Measurements from ENCODE around the gene FHAD1. TPM values are rescaled to one million over a fixed set of nuclear protein-coding genes. Genes with fewer than 3 reads are reported as not detected.

The FHAD1 gene
- total RNA-seq, 1 donor = 0.72 TPM

DNA sequence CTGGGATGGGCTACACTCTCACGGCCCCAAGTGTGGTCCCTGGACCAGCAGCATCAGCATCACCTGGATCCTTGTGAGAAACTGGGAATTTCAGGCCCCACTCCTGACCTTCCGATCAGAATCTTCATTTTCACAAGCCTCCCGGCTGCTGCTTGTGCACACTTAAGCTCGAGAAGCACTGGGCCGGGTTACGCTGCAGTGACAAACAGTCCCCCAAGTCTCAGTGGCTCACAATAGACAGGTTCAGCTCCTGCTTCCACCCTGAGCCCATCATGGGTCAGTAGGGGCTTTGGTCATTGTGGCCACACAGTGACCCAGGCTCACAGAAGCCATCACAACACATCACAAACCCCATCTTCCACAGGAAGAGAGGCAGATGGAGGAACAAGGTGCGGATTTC is 63.5 kb downstream of the FHAD1 start:
- Histone ChIP-seq H3K9me3 (ENCODE audit: low read depth, low read length) (no peaks in the 10 kb centered on the region), H3K79me2 (ENCODE audit: insufficient read depth, low read length) (no peaks in the 10 kb centered on the region), H3K4me1 (ENCODE audit: insufficient read depth, low read length) (no peaks in the 10 kb centered on the region), H3K27ac (ENCODE audit: low read depth, low read length) (no peak overlapping the region), H3K36me3 (ENCODE audit: insufficient read depth, low read length) (no peaks in the 10 kb centered on the region), H3K4me2 (ENCODE audit: insufficient read depth, low read length) (no peak overlapping the region), H3K27me3 (ENCODE audit: insufficient read depth, low read length) (no peaks in the 10 kb centered on the region), H2AFZ (ENCODE audit: low read length) (no peak overlapping the region), H3K4me3 (ENCODE audit: insufficient read depth, low read length) (no peak overlapping the region), H4K20me1 (ENCODE audit: insufficient read depth, low read length) (no peaks in the 10 kb centered on the region)
- TF ChIP-seq, protein P1, sequence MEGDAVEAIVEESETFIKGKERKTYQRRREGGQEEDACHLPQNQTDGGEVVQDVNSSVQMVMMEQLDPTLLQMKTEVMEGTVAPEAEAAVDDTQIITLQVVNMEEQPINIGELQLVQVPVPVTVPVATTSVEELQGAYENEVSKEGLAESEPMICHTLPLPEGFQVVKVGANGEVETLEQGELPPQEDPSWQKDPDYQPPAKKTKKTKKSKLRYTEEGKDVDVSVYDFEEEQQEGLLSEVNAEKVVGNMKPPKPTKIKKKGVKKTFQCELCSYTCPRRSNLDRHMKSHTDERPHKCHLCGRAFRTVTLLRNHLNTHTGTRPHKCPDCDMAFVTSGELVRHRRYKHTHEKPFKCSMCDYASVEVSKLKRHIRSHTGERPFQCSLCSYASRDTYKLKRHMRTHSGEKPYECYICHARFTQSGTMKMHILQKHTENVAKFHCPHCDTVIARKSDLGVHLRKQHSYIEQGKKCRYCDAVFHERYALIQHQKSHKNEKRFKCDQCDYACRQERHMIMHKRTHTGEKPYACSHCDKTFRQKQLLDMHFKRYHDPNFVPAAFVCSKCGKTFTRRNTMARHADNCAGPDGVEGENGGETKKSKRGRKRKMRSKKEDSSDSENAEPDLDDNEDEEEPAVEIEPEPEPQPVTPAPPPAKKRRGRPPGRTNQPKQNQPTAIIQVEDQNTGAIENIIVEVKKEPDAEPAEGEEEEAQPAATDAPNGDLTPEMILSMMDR (IDR thresholded peaks at IDR 0.05; ENCODE audit: extremely low read depth, low read depth, low read length) = no peak
- no peak for DNase-seq (ENCODE audit: insufficient read length, low spot score, missing footprints)

DNA sequence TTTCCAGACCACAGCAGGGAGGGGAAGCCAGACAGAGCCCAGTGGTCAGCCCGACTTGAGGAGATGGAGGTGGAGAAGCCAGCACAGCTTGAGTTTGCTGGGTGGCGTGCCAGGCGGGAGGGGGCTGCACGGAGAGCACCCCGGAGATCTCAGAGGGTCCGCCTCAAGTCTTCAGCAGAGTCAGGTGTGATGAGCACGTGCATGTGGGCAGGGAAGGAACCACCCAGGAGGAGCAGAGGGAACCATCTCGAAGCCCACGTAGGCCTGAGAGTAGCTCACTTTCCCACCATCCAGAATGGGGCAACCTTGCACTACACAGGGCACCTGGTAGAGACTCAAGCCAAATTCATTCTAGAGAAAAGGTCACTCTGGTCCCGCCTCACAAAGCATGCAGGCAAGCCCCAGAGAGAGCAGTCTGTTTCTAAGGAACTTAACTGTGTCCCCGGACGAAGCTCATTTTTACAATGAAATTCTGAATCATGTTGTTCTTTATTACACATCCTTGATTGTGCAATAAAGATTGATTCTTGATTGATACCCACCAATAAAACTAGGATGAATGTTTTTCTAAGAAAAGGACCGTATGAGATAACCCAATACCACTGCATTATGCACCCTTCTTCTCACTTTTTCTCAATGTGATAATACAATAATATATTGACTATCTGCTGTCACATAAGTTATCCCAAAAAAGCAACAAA is 64.2 kb downstream of the FHAD1 start:
- no peak overlapping the region for H3K4me2 ChIP-seq (ENCODE audit: insufficient read depth, low read length)
- no peaks in the 10 kb centered on the region for H3K4me1 ChIP-seq (ENCODE audit: insufficient read depth, low read length)
- H2AFZ ChIP-seq (ENCODE audit: low read length) = no peak overlapping the region
- H3K79me2 ChIP-seq (ENCODE audit: insufficient read depth, low read length) = no peaks in the 10 kb centered on the region
- no peak overlapping the region for H3K4me3 ChIP-seq (ENCODE audit: insufficient read depth, low read length)
- DNase-seq (ENCODE audit: insufficient read length, low spot score, missing footprints) = no peak
- H4K20me1 ChIP-seq (ENCODE audit: insufficient read depth, low read length) = no peaks in the 10 kb centered on the region
- H3K9me3 ChIP-seq (ENCODE audit: low read depth, low read length) = no peaks in the 10 kb centered on the region
- H3K36me3 ChIP-seq (ENCODE audit: insufficient read depth, low read length) = no peaks in the 10 kb centered on the region
- no peaks in the 10 kb centered on the region for H3K27me3 ChIP-seq (ENCODE audit: insufficient read depth, low read length)
- TF ChIP-seq, protein P1 (IDR thresholded peaks at IDR 0.05; ENCODE audit: extremely low read depth, low read depth, low read length) = no peak
- H3K27ac ChIP-seq (ENCODE audit: low read depth, low read length) = no peak overlapping the region

DNA sequence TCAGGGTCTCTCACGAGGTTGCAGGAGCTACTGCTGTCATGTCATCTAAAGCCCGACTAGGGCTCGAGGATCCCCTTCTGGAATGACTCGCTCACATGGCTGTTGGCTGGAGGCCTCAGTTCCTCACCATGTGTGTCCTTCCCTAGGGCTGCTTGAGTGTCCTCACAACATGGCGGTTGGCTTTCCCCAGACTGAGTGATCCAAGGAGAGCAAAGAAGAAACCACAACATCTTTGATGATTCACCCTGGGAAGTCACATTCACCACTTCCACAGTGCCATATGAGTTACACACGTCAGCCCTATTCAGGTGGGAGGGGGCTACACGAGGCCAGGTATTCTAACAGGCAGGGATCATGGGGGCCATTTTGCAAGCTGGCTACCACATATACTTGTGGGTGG is 64.9 kb downstream of the FHAD1 start:
- no peak for DNase-seq (ENCODE audit: insufficient read length, low spot score, missing footprints)
- no peak overlapping the region for H3K4me2 ChIP-seq (ENCODE audit: insufficient read depth, low read length)
- H3K27ac ChIP-seq (ENCODE audit: low read depth, low read length) = no peak overlapping the region
- TF ChIP-seq, protein P1 (IDR thresholded peaks at IDR 0.05; ENCODE audit: extremely low read depth, low read depth, low read length) = no peak
- no peaks in the 10 kb centered on the region for H3K4me1 ChIP-seq (ENCODE audit: insufficient read depth, low read length)
- H3K9me3 ChIP-seq (ENCODE audit: low read depth, low read length) = no peaks in the 10 kb centered on the region
- H3K79me2 ChIP-seq (ENCODE audit: insufficient read depth, low read length) = no peaks in the 10 kb centered on the region
- no peaks in the 10 kb centered on the region for H3K36me3 ChIP-seq (ENCODE audit: insufficient read depth, low read length)
- no peaks in the 10 kb centered on the region for H3K27me3 ChIP-seq (ENCODE audit: insufficient read depth, low read length)
- H4K20me1 ChIP-seq (ENCODE audit: insufficient read depth, low read length) = no peaks in the 10 kb centered on the region
- no peak overlapping the region for H2AFZ ChIP-seq (ENCODE audit: low read length)
- H3K4me3 ChIP-seq (ENCODE audit: insufficient read depth, low read length) = no peak overlapping the region

DNA sequence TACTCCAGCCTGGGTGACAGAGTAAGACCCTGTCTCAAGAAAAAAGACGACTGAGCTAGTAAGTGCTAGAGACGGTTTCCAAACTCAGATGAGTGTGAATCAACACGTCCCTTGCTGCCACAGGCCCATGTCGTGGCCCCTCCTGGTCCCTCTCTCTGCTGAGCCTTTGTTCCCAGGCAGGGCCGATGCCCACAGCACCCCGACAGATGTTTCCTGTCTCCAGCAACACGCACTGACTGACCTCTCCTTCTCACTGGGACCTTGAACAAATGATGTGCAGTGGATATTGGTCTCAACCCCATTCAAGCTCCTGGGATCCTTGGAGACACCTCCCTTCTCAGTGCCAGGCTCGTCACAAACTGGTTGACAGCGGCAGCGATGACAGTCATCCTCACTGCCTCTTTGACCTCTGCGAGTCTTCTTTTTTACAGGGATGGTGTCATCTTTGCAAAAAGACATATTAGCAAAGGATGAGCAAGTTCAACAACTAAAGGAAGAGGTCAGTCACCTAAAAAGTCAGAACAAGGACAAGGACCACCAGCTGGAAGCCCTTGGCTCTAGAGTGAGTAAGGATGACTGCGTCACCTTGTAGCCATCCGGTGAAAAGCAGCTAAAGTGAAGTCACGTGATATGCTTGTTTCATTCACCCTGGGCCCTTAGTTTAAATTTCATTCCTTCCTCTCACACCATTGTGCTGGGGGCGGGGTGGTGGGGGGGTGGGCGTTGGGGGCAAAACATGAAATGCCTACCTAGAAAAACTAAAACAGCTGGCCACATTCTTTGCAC is 65.8 kb downstream of the FHAD1 start:
- no peaks in the 10 kb centered on the region for H3K79me2 ChIP-seq (ENCODE audit: insufficient read depth, low read length)
- no peak overlapping the region for H2AFZ ChIP-seq (ENCODE audit: low read length)
- TF ChIP-seq, protein P1 (IDR thresholded peaks at IDR 0.05; ENCODE audit: extremely low read depth, low read depth, low read length) = no peak

More for the DNA sequence above, 65.8 kb downstream of the FHAD1 start:
- no peak overlapping the region for H3K4me2 ChIP-seq (ENCODE audit: insufficient read depth, low read length)
- H4K20me1 ChIP-seq (ENCODE audit: insufficient read depth, low read length) = no peaks in the 10 kb centered on the region
- no peak overlapping the region for H3K4me3 ChIP-seq (ENCODE audit: insufficient read depth, low read length)
- H3K27ac ChIP-seq (ENCODE audit: low read depth, low read length) = no peak overlapping the region
- no peaks in the 10 kb centered on the region for H3K9me3 ChIP-seq (ENCODE audit: low read depth, low read length)
- H3K27me3 ChIP-seq (ENCODE audit: insufficient read depth, low read length) = no peaks in the 10 kb centered on the region
- H3K36me3 ChIP-seq (ENCODE audit: insufficient read depth, low read length) = no peaks in the 10 kb centered on the region
- H3K4me1 ChIP-seq (ENCODE audit: insufficient read depth, low read length) = no peaks in the 10 kb centered on the region
- no peak for DNase-seq (ENCODE audit: insufficient read length, low spot score, missing footprints)

Measured in osteoblast (primary cell).